Stomach (tissue), 9 donors: ENCODE data around the gene TAS2R60. TPM values are rescaled to one million over a fixed set of nuclear protein-coding genes. Genes with fewer than 3 reads are reported as not detected.

Experiments
- DNase-seq, 2 donors: peaks; one replicate each; pipeline versions ENCODE4 v3.0.0 to v3.0.0-alpha.2; 2013 to 2019
- H3K27ac ChIP-seq, 5 donors: fragments of 200-600 bp in 4 of 5; sonication (generic) in 4 of 5; one replicate each; pipeline ENCODE4 v1.5.1; 2013 to 2019; ENCODE audit warnings: mild to moderate bottlenecking in 1 of 5, moderate library complexity in 1 of 5
- H3K27me3 ChIP-seq, 3 donors: fragments of 200-600 bp; sonication (generic); one replicate each; pipeline ENCODE4 v1.5.1; 2017 to 2019; ENCODE audit warnings: mixed run types in 1 of 3
- H3K36me3 ChIP-seq, 4 donors: fragments of 200-600 bp; sonication (generic); 1 replicate in 3 of 4; 2 replicates in 1 of 4; pipeline ENCODE4 v1.5.1; 2016 to 2019
- H3K4me1 ChIP-seq, 4 donors: fragments of 200-600 bp; sonication (generic); one replicate each; pipeline ENCODE4 v1.5.1; 2016 to 2019
- H3K4me3 ChIP-seq, 4 donors: fragments of 200-600 bp; sonication (generic) in 3 of 4; one replicate each; pipeline ENCODE4 v1.5.1; 2016 to 2019; ENCODE audit warnings: mild to moderate bottlenecking in 1 of 4
- H3K9me3 ChIP-seq, 4 donors: fragments of 200-600 bp; sonication (generic); one replicate each; pipeline ENCODE4 v1.5.1; 2016 to 2019
- CTCF ChIP-seq, 7 experiments: fragments of 450-650 bp in 4 of 7; fragments of 200-600 bp in 3 of 7; sonication (generic) in 3 of 7; IDR thresholded peaks; one replicate each; pipeline ENCODE4 v1.5.1; 2016 to 2019; ENCODE audit warnings: antibody characterized with exemption in 7 of 7, control low read depth in 2 of 7, mild to moderate bottlenecking in 1 of 7
- EP300 ChIP-seq: sonication (generic); formaldehyde crosslinking; IDR thresholded peaks from one replicate; pipeline ENCODE4 v1.6.1; 2017; ENCODE audit warnings: antibody characterized with exemption
- POLR2A ChIP-seq, 4 donors: fragments of 450-650 bp; IDR thresholded peaks; one replicate each; pipeline ENCODE4 v1.6.1; 2016; ENCODE audit warnings: antibody characterized with exemption in 4 of 4, control low read depth in 2 of 4, mild to moderate bottlenecking in 1 of 4, moderate library complexity in 1 of 4
- POLR2AphosphoS5 ChIP-seq, 3 donors: sonication (generic); formaldehyde crosslinking; IDR thresholded peaks; one replicate each; pipeline ENCODE4 v1.6.1; 2016; ENCODE audit warnings: antibody characterized with exemption in 3 of 3
- WGBS, 5 donors: extraction: QIAGEN DNeasy Blood & Tissue Kit in 3 of 5; methylation state at CpG; one replicate each; pipeline versions ENCODE4 v1.1.5 to v1.1.7; 2013 to 2018; 5-methylcytosine and 5-hydroxymethylcytosine counted together
- intact Hi-C: fragments of 100-400 bp; cut with DNase I; formaldehyde crosslinking; loops from one replicate; pipeline ENCODE4 v1.15.1; 2023; ENCODE audit warnings: low total_unique reads
- polyA plus RNA-seq, 3 donors: library from polyadenylated mRNA; stranded (reverse); fragments of 200-250 nt; gene quantifications; one replicate each; pipeline ENCODE4 v1.2.3, GENCODE V29; 2013
- total RNA-seq, 5 donors: library from RNA; depleted of rRNA; stranded (reverse); fragments of >200 nt; gene quantifications; one replicate each; pipeline versions ENCODE4 v1.1.0 to v1.2.3, GENCODE V29; 2014 to 2016
- donor health status: healthy with polysubstance abuse.
- donor health status: Bipolar disorder and iron deficiency.
- donor health status: healthy.

TAS2R60 gene
- total and polyA plus RNA-seq, 8 donors: not detected

GRCh38 chr7:143439866-143440265, 3.4 kb upstream of the TAS2R60 start:
- Histone ChIP-seq H3K27me3 (no peaks in the 10 kb centered on the region), H3K36me3 (no peaks in the 10 kb centered on the region), H3K27ac (no peak overlapping the region), H3K4me3 (no peak overlapping the region), H3K4me1 (no peaks in the 10 kb centered on the region), H3K9me3 (no peaks in the 10 kb centered on the region)
- TF ChIP-seq CTCF (IDR thresholded peaks at IDR 0.05): no peak
- 88 to 94% (median 89%) methylated on average over 2 of the region's 2 CpGs for whole genome bisulfite sequencing, 5 donors
- intact Hi-C loops: no loop called here
- DNase-seq: no peak

GRCh38 chr7:143444063-143444782, 970 bp downstream of the TAS2R60 start:
- WGBS, 5 donors: 82 to 96% (median 91%) methylated on average over 6 of the region's 6 CpGs
- Histone ChIP-seq H3K36me3 (no peaks in the 10 kb centered on the region), H3K4me1 (no peaks in the 10 kb centered on the region), H3K27me3 (peaks cover 0 to 5% (median 0%) of the 10 kb centered on the region in 3 donors), H3K27ac (no peak overlapping the region), H3K4me3 (no peak overlapping the region), H3K9me3 (no peaks in the 10 kb centered on the region)
- TF ChIP-seq CTCF (IDR thresholded peaks at IDR 0.05) (no peak), EP300 (no peak), POLR2AphosphoS5 (IDR thresholded peaks at IDR 0.05) (no peak), POLR2A (IDR thresholded peaks at IDR 0.05) (no peak)
- intact Hi-C loops: no loop called here
- DNase-seq: no peak

- no peak for TF ChIP-seq POLR2AphosphoS5 (IDR thresholded peaks at IDR 0.05)
- TF ChIP-seq EP300: no peak
- no peak for TF ChIP-seq CTCF (IDR thresholded peaks at IDR 0.05)
- no peak for TF ChIP-seq POLR2A (IDR thresholded peaks at IDR 0.05)
- 92 to 100% (median 94%) methylated on average over 1 of the region's 1 CpG for WGBS, 5 donors
- DNase-seq: no peak
- Histone ChIP-seq H3K9me3 (no peaks in the 10 kb centered on the region), H3K36me3 (no peaks in the 10 kb centered on the region), H3K27ac (no peak overlapping the region), H3K27me3 (peaks cover 0 to 5% (median 0%) of the 10 kb centered on the region in 3 donors), H3K4me3 (no peak overlapping the region), H3K4me1 (no peaks in the 10 kb centered on the region)
- intact Hi-C loops: no loop called here
Observed at GRCh38 chr7:143444785-143445184, 1.5 kb downstream of the TAS2R60 start.

- H3K27ac ChIP-seq: no peak overlapping the region
- intact Hi-C loops: no loop called here
- no peak for DNase-seq
- H3K27me3 ChIP-seq: peaks cover 0 to 5% (median 0%) of the 10 kb centered on the region in 3 donors
- WGBS, 5 donors: 38 to 66% (median 59%) methylated on average over 3 of the region's 3 CpGs
- no peak overlapping the region for H3K4me3 ChIP-seq
- H3K4me1 ChIP-seq: no peaks in the 10 kb centered on the region
- no peaks in the 10 kb centered on the region for H3K9me3 ChIP-seq
- TF ChIP-seq POLR2AphosphoS5 (IDR thresholded peaks at IDR 0.05) (no peak), POLR2A (IDR thresholded peaks at IDR 0.05) (no peak), CTCF (IDR thresholded peaks at IDR 0.05) (no peak), EP300 (no peak)
- H3K36me3 ChIP-seq: no peaks in the 10 kb centered on the region
Observed at GRCh38 chr7:143447466-143447865, 4.2 kb downstream of the TAS2R60 start.
